Hematopoietic multipotent progenitor cell treated with erythropoietin and hydrocortisone succinate and interleukin-3 and kit ligand, for 6 days (in vitro differentiated cells): ENCODE data around the gene BCL2L1.
"Not testable (repeated sequence)": the region's sequence is repeated elsewhere in the genome, so short reads cannot be mapped to it uniquely, and the experiment has no call there.

Experiments used
- DNase-seq: peaks from one replicate; pipeline ENCODE4 v3.0.0-alpha.2; 2015

BCL2L1 gene

GRCh38 chr20:31642837-31643236 lies 79.8 kb downstream of the BCL2L1 start:
- DNase-seq: no peak

GRCh38 chr20:31641391-31641790 lies 81.3 kb downstream of the BCL2L1 start:
- no peak for DNase-seq

- no peak for DNase-seq
Measured at GRCh38 chr20:31640259-31640658, 82.4 kb downstream of the BCL2L1 start.

- DNase-seq: no peak
Measured at GRCh38 chr20:31638816-31639215, 83.9 kb downstream of the BCL2L1 start.

GRCh38 chr20:31638317-31638716 lies 84.4 kb downstream of the BCL2L1 start:
- no peak for DNase-seq

- no peak for DNase-seq
Measured at GRCh38 chr20:31637660-31638059, 85.0 kb downstream of the BCL2L1 start, which contains the start of gene COX4I2. Gene COX4I2, plus strand, starts transcription at chr20:31637912. Its CDS starts 1,106 bp downstream, at chr20:31639018.

- no peak for DNase-seq
Measured at GRCh38 chr20:31633339-31633914, 89.2 kb downstream of the BCL2L1 start.

- no peak for DNase-seq
Measured at GRCh38 chr20:31632548-31633338, 89.9 kb downstream of the BCL2L1 start.

GRCh38 chr20:31630187-31630790 lies 92.4 kb downstream of the BCL2L1 start:
- DNase-seq: no peak

- DNase-seq: not testable (repeated sequence)
Measured at GRCh38 chr20:31628057-31628456, 94.6 kb downstream of the BCL2L1 start.

GRCh38 chr20:31626534-31626933 lies 96.1 kb downstream of the BCL2L1 start:
- not testable (repeated sequence) for DNase-seq

- not testable (repeated sequence) for DNase-seq
Measured at GRCh38 chr20:31623123-31623505, 99.6 kb downstream of the BCL2L1 start.

GRCh38 chr20:31620246-31620645 lies 102.4 kb downstream of the BCL2L1 start:
- no peak for DNase-seq

- peak; percentile 74 for DNase-seq
Measured at GRCh38 chr20:31617432-31618104, 105.1 kb downstream of the BCL2L1 start.

- no peak for DNase-seq
Measured at GRCh38 chr20:31615416-31615815, 107.3 kb downstream of the BCL2L1 start.
